HG02938 (cell line): Measurements from ENCODE around the gene TNFAIP2.
"Not testable (repeated sequence)": the region's sequence is repeated elsewhere in the genome, so short reads cannot be mapped to it uniquely, and the experiment has no call there.

Source experiments
- ATAC-seq: cut with Tn5 transposase; IDR thresholded peaks from one replicate; pipeline ENCODE4 v1.9.1; 2021; ENCODE audit warnings: mild to moderate bottlenecking, moderate library complexity; ENCODE audit not compliant: unreplicated experiment

The TNFAIP2 gene

GRCh38 chr14:103149351-103150237 is 26.3 kb downstream of the TNFAIP2 start:
- no peak for ATAC-seq

- no peak for ATAC-seq
These were observed 28.1 kb downstream of the TNFAIP2 start for GRCh38 chr14:103151270-103151945.

- ATAC-seq = no peak
These were observed 31.7 kb downstream of the TNFAIP2 start for GRCh38 chr14:103155010-103155409.

GRCh38 chr14:103155416-103155815 is 32.2 kb downstream of the TNFAIP2 start:
- ATAC-seq = not testable (repeated sequence)

GRCh38 chr14:103155826-103156394 is 32.6 kb downstream of the TNFAIP2 start:
- ATAC-seq = no peak

GRCh38 chr14:103156651-103157378 is 33.6 kb downstream of the TNFAIP2 start:
- ATAC-seq = no peak

- no peak for ATAC-seq
These were observed 34.7 kb downstream of the TNFAIP2 start for GRCh38 chr14:103157969-103158368.

- no peak for ATAC-seq
These were observed 35.4 kb downstream of the TNFAIP2 start for GRCh38 chr14:103158688-103159087.

- ATAC-seq = no peak
These were observed 37.2 kb downstream of the TNFAIP2 start for GRCh38 chr14:103160321-103161053.

GRCh38 chr14:103161054-103161397 is 37.8 kb downstream of the TNFAIP2 start:
- no peak for ATAC-seq

- ATAC-seq = no peak
These were observed 39.9 kb downstream of the TNFAIP2 start for GRCh38 chr14:103163199-103163598.

GRCh38 chr14:103164006-103164405 is 40.7 kb downstream of the TNFAIP2 start:
- no peak for ATAC-seq

GRCh38 chr14:103164779-103165178 is 41.5 kb downstream of the TNFAIP2 start:
- ATAC-seq = no peak

GRCh38 chr14:103165323-103165722 is 42.1 kb downstream of the TNFAIP2 start:
- no peak for ATAC-seq

GRCh38 chr14:103169954-103170353 is 46.7 kb downstream of the TNFAIP2 start:
- no peak for ATAC-seq

GRCh38 chr14:103171206-103171605 is 47.9 kb downstream of the TNFAIP2 start:
- ATAC-seq = not testable (repeated sequence)

GRCh38 chr14:103172921-103173320 is 49.7 kb downstream of the TNFAIP2 start:
- ATAC-seq = no peak

- ATAC-seq = not testable (repeated sequence)
These were observed 50.6 kb downstream of the TNFAIP2 start for GRCh38 chr14:103173887-103174286.

- not testable (repeated sequence) for ATAC-seq
These were observed 52.9 kb downstream of the TNFAIP2 start for GRCh38 chr14:103176176-103176575.

GRCh38 chr14:103177376-103177775 is 54.1 kb downstream of the TNFAIP2 start:
- no peak for ATAC-seq
